A673 (cell line): ENCODE results near the gene MT4.

ENCODE experiments used
- CTCF ChIP-seq: fragments of 300-800, 200-600 bp; sonication (generic); conservative IDR thresholded peaks from 2 replicates; pipeline ENCODE4 v1.5.1; 2017; ENCODE audit warnings: low read depth, mild to moderate bottlenecking, antibody characterized with exemption, low read length, moderate library complexity, mixed read lengths
- EZH2 ChIP-seq: fragments of 200-600 bp; sonication (generic); IDR thresholded peaks from 2 replicates; pipeline ENCODE4 v1.6.1; 2017; ENCODE audit warnings: borderline replicate concordance, low read depth, mild to moderate bottlenecking, mixed read lengths, antibody characterized with exemption, low read length; ENCODE audit not compliant: poor library complexity, severe bottlenecking

GRCh38 chr16:56549161-56549560, 15.7 kb upstream of the MT4 start:
- no peak for TF ChIP-seq CTCF
- TF ChIP-seq EZH2 = no peak
